Suprapubic skin (tissue), 4 donors: ENCODE results near the gene ADCY3. TPM values are rescaled to one million over a fixed set of nuclear protein-coding genes. Genes with fewer than 3 reads are reported as not detected.

ENCODE experiments used
- DNase-seq, 2 donors: peaks; one replicate each; pipeline ENCODE4 v3.0.0-alpha.2; 2019; ENCODE audit warnings: low spot score in 2 of 2
- H3K27ac ChIP-seq: fragments of 200-600 bp; sonication (generic); one replicate; pipeline ENCODE4 v1.5.1; 2019
- H3K27me3 ChIP-seq: fragments of 200-600 bp; sonication (generic); one replicate; pipeline ENCODE4 v1.5.1; 2019
- H3K36me3 ChIP-seq: fragments of 200-600 bp; sonication (generic); one replicate; pipeline ENCODE4 v1.5.1; 2019
- H3K4me1 ChIP-seq: fragments of 200-600 bp; sonication (generic); one replicate; pipeline ENCODE4 v1.5.1; 2019
- H3K4me3 ChIP-seq: fragments of 200-600 bp; sonication (generic); one replicate; pipeline ENCODE4 v1.5.1; 2019; ENCODE audit warnings: mild to moderate bottlenecking
- H3K9me3 ChIP-seq: fragments of 200-600 bp; sonication (generic); one replicate; pipeline ENCODE4 v1.5.1; 2019
- CTCF ChIP-seq, 2 donors: fragments of 200-600 bp in 1 of 2; fragments of 450-650 bp in 1 of 2; sonication (generic) in 1 of 2; IDR thresholded peaks; one replicate each; pipeline ENCODE4 v1.5.1; 2016 to 2019; ENCODE audit warnings: antibody characterized with exemption in 2 of 2, mild to moderate bottlenecking in 1 of 2, moderate library complexity in 1 of 2
- EP300 ChIP-seq: sonication (generic); formaldehyde crosslinking; IDR thresholded peaks from one replicate; pipeline ENCODE4 v1.6.1; 2017; ENCODE audit warnings: antibody characterized with exemption
- POLR2A ChIP-seq, 2 donors: fragments of 450-650 bp; IDR thresholded peaks; one replicate each; pipeline ENCODE4 v1.6.1; 2017; ENCODE audit warnings: antibody characterized with exemption in 2 of 2, mild to moderate bottlenecking in 2 of 2, moderate library complexity in 2 of 2
- POLR2AphosphoS5 ChIP-seq, 3 donors: sonication (generic); formaldehyde crosslinking; IDR thresholded peaks; one replicate each; pipeline ENCODE4 v1.6.1; 2017; ENCODE audit warnings: antibody characterized with exemption in 3 of 3
- WGBS: methylation state at CpG from one replicate; pipeline ENCODE4 v1.1.5; 2018; 5-methylcytosine and 5-hydroxymethylcytosine counted together
- total RNA-seq, 4 donors: library from RNA; depleted of rRNA; stranded (reverse); fragments of >200 nt; gene quantifications; one replicate each; pipeline ENCODE4 v1.1.0, GENCODE V29; 2016

ADCY3 gene
- total RNA-seq, 4 donors from 2014 or later = 45.2 to 108 (median 66.9) TPM

DNA sequence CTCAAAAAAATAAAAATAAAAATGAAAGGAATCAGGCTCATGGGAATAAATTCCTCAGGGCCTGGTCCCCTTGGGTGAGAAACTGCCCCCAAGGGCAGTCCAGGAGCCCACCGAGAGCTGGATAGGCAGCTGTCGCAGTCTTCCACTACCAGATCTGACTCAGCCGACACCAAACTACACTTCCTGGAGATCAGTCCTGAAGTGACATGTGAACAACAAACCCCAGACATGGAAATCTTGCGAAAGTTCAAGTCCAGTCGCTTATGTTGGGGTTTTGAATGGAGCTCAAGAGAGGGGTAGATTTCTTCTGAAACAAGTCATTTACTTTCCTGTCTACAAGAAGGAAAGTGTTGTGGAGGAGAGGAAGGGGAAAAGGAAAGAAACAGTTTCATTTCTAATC is 12.9 kb downstream of the ADCY3 start:
- Histone ChIP-seq H3K27ac (no peak overlapping the region), H3K27me3 (no peaks in the 10 kb centered on the region), H3K9me3 (peaks cover 6% of the 10 kb centered on the region), H3K36me3 (peaks cover 9% of the 10 kb centered on the region), H3K4me1 (no peaks in the 10 kb centered on the region), H3K4me3 (no peak overlapping the region)
- peak in 1 of 2 donors; percentile 25 for DNase-seq
- 68% methylated on average over 5 of the region's 5 CpGs for WGBS
- TF ChIP-seq POLR2AphosphoS5 (IDR thresholded peaks at IDR 0.05) (no peak), CTCF (IDR thresholded peaks at IDR 0.05) (no peak), POLR2A (IDR thresholded peaks at IDR 0.05) (no peak), EP300 (no peak)

- peak in 1 of 2 donors; percentile 27 for DNase-seq
- Histone ChIP-seq H3K9me3 (peaks cover 6% of the 10 kb centered on the region), H3K4me3 (no peak overlapping the region), H3K27me3 (no peaks in the 10 kb centered on the region), H3K36me3 (peaks cover 5% of the 10 kb centered on the region), H3K27ac (no peak overlapping the region), H3K4me1 (no peaks in the 10 kb centered on the region)
- TF ChIP-seq POLR2AphosphoS5 (IDR thresholded peaks at IDR 0.05) (no peak), EP300 (no peak)
- 88% methylated on average over 6 of the region's 6 CpGs for WGBS
Measured at GRCh38 chr2:24906466-24906865, 13.6 kb downstream of the ADCY3 start.

DNA sequence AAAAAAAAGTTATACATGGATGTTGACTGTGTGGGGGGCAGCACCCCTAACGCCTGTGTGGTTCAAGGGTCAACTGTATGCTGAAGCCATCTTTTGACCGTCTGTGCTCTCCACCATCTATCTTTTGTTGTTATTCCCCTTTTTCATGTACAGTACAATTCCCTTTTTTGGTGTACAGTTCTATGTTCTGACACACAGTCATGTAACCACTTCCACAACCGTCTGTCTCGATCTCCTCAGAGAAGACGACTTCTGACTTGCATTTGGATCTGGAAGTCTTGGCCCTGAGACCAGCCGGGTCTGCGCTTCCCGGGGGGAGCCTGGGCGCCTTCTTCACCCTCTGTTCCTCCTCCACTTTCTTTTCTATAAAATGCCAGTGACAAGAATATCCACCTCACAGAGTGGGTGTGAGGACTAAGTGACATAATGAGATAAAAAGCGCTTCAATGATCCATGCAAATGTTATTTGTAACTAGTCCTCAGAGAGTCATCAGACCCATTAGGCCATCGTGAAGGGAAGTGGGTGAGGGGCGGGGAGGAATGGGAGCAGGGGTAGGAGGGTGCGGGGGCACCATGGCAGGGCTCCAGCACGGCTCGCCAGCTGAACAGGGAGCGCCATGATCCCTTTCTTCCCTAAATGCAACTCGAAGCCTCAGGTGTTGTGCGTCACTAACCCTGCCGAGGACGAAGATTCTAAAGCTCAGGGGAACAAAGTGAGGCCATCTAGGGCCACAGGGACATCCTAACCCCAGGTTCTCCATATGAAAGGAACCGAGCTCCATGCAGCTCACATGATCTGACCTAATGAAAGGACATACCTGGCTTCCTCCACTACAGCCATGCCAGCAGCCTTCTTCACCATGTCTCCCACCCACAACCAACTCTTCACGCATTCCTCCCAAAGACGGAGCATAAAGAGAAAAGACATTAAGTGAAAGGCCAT is 16.6 kb downstream of the ADCY3 start:
- DNase-seq = peak in 1 of 2 donors; percentile 38
- Histone ChIP-seq H3K27ac (no peak overlapping the region), H3K27me3 (no peaks in the 10 kb centered on the region), H3K9me3 (no peaks in the 10 kb centered on the region), H3K36me3 (no peaks in the 10 kb centered on the region), H3K4me1 (no peaks in the 10 kb centered on the region), H3K4me3 (no peak overlapping the region)
- 89% methylated on average over 23 of the region's 23 CpGs for WGBS
- TF ChIP-seq CTCF (IDR thresholded peaks at IDR 0.05) (no peak), POLR2A (IDR thresholded peaks at IDR 0.05) (no peak), POLR2AphosphoS5 (IDR thresholded peaks at IDR 0.05) (no peak)

GRCh38 chr2:24899361-24899910 is 20.6 kb downstream of the ADCY3 start:
- Histone ChIP-seq H3K4me3 (no peak overlapping the region), H3K4me1 (no peaks in the 10 kb centered on the region), H3K27me3 (no peaks in the 10 kb centered on the region), H3K27ac (no peak overlapping the region), H3K9me3 (peaks cover 5% of the 10 kb centered on the region), H3K36me3 (peaks cover 14% of the 10 kb centered on the region)
- WGBS = 97% methylated on average over 7 of the region's 7 CpGs
- DNase-seq = peak in 1 of 2 donors; percentile 35
- no peak for TF ChIP-seq EP300
- TF ChIP-seq POLR2AphosphoS5 (IDR thresholded peaks at IDR 0.05) = no peak
- TF ChIP-seq CTCF (IDR thresholded peaks at IDR 0.05) = no peak
- no peak for TF ChIP-seq POLR2A (IDR thresholded peaks at IDR 0.05)

DNA sequence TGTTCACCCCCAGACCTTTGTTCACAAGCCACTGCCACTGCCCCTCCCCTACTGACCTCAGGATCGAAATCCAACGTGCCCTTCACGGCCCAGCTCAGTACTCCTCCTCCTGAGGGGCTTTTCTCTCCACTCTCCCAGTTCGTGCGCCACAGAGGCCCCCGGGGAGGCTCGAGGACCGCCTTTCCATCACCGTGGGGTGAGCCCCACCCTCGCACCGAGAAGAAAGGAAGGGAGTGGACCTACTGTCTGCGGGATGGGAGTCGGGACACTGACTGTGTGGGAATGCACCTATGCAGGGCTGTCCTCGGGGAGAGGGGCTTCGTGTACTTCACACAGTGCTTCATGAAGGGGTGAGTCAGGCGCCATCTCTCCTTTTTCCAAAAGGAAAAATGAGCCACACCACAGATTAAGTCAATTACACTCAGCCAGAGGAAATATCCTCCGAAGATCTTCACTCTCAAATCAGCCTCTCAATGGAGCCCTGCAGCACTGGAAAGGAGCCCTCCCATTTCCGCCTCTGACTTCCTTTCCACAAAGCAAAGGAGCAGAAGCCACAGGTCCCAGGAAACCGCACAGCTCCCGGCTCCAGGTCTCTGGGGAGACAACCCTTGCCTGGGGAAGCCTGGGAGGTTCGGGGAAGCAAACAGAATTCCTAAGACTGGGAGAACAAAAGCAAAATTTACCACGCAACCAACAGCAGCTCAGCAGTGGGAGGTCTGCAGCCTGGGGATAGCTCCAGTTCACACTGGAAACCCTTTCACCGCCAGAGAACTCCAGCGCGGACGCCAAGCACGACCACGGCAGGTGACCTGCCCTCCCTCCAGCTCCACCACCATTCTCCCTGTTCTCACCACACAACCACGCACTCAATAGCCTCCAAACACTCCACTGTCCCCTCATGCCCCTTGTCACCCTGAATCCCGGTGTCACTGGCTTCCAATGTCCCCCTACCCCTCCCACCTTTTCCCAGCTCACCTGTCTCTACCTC is 21.6 kb downstream of the ADCY3 start:
- TF ChIP-seq POLR2A (IDR thresholded peaks at IDR 0.05) = no peak
- TF ChIP-seq CTCF (IDR thresholded peaks at IDR 0.05) = no peak
- TF ChIP-seq EP300 = no peak
- no peak for TF ChIP-seq POLR2AphosphoS5 (IDR thresholded peaks at IDR 0.05)
- Histone ChIP-seq H3K36me3 (peaks cover 14% of the 10 kb centered on the region), H3K4me3 (no peak overlapping the region), H3K27me3 (no peaks in the 10 kb centered on the region), H3K27ac (no peak overlapping the region), H3K4me1 (no peaks in the 10 kb centered on the region), H3K9me3 (peaks cover 5% of the 10 kb centered on the region)
- peak in 1 of 2 donors; percentile 40 for DNase-seq
- WGBS = 86% methylated on average over 30 of the region's 30 CpGs
